HTERT RPE-1 (cell line): ENCODE measurements around the gene ATP6V1C2.
"Not testable (repeated sequence)": the region's sequence is repeated elsewhere in the genome, so short reads cannot be mapped to it uniquely, and the experiment has no call there.

Source experiments
- in situ Hi-C: fragments of 300-500 bp; cut with MboI; formaldehyde crosslinking; loops from 4 replicates; pipeline ENCODE4 v1.14.3; 2020; ENCODE audit warnings: low sequenced_read_pairs

Gene ATP6V1C2

DNA sequence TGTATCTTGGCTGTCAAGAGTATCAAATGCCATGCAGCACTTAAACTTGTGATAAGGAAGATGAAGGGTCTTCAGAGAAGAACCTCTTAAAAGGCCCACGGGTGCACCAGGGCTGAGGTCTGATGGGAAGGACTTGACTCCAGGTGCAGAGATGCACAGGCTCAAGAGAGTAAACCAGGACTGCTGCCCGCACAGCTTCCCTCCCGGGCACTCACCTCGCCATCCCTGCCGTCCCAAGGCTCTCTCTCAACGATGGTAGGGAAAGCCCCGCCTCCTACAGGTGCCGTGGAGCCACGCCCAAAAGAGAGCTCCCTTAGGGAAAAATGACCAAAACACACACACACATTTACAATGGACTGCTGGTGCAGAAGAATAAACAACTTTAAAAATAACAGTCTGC is 63.3 kb downstream of the ATP6V1C2 start:
- in situ Hi-C loops, result no loop called here

DNA sequence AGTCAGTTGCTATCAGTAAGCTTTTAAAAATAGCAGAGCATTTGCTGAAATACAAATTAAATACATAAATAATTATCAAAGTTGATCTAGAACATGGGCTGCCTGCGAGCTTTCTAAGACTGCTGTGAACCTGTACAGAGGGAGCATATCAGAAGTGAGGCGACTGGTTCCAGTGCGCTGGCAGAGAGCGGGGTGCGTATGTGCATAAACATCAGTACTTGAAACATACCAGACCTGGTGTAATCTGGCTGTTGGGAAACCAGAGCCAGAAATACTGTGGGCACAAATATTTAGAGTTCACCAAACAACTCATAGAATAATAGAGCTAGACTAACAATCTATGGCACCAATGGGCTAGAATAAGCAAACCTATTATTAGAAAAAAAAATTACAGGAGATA is 63.8 kb downstream of the ATP6V1C2 start:
- in situ Hi-C loops, result no loop called here

DNA sequence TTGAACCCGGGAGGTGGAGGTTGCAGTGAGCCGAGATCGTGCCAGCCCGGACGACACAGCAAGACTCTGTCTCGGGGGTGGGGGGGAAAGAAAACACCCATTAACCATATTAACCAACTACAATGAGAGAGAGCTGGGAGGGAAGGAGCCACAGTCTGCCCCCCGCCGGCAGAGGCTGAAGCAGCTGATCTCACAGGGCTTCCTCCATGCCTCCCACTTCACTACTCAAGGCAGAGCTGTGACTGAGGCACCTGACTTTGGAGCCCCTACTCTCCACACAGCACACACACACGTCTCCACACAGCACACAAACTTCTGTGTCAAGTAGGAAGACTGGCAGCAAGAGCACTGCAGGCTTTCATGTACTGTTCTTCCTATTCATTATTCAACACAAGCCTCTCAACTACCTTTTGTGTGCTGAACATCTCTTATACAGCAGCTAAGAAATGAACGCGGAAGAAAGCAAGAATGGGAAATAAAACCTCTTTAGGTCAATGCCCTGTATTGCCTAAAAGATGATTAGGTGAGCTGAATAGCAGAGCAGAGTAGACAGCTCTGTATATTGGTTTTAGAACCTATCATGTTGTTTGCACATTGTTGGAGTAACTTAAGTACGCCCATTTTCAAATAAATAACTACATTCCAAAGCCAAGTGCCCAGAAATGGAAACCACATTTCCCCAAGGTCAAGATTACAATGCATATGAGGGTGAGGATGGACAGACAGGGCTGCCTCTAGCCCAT is 65.0 kb downstream of the ATP6V1C2 start:
- in situ Hi-C loops, result no loop called here

DNA sequence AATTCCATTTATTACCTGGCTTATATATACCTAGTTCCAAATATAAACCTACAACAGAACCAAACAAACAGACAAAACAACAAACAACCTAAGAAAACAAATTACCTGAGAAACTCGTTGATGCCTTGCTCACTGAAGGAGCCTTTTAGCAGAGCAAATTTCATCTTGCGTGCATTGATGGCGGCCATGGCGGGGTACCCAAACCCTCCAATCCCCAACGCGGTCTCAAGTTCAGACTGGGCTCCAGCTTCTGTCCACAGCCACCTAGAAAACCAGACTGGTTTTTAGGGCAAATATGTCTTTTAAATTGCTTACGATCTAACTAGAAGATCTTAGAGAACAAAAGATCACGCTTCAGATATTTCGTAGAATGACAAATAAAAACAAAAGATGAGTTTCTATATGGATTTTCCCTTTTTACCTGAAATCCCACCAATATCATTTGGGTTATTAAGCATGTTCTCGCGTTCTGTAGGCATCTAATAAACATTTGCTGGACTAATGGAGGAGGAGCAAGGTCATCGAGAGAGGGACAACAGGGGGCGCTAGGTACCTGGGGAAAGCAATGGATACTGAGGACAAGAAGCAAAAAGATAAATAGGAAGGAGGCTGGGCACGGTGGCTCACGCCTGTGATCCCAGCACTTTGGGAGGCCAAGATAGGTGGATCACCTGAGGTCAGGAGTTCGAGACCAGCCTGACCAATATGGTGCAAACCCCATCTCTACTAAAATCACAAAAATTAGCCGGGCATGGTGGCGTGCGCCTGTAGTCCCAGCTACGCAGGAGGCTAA is 65.9 kb downstream of the ATP6V1C2 start:
- in situ Hi-C loops, result no loop called here

DNA sequence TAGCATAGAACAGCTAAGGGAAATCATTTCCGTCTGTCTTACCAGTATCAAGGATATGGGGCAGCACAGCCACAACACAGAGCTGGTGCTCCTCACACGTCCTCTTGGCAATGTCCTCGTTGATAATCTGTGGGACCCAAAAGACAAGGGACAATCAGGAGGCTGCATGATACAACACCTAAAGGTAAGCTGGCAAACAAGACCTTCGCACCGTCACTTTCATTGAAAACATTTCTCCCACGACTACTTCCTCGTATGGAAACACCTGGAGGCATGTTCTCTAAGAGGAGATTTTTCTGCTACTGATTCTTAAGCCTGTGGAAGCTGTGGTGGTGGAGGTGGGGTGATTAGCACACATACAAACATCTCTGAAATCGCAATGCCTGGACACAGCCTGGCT is 67.4 kb downstream of the ATP6V1C2 start:
- in situ Hi-C loops, result no loop called here

DNA sequence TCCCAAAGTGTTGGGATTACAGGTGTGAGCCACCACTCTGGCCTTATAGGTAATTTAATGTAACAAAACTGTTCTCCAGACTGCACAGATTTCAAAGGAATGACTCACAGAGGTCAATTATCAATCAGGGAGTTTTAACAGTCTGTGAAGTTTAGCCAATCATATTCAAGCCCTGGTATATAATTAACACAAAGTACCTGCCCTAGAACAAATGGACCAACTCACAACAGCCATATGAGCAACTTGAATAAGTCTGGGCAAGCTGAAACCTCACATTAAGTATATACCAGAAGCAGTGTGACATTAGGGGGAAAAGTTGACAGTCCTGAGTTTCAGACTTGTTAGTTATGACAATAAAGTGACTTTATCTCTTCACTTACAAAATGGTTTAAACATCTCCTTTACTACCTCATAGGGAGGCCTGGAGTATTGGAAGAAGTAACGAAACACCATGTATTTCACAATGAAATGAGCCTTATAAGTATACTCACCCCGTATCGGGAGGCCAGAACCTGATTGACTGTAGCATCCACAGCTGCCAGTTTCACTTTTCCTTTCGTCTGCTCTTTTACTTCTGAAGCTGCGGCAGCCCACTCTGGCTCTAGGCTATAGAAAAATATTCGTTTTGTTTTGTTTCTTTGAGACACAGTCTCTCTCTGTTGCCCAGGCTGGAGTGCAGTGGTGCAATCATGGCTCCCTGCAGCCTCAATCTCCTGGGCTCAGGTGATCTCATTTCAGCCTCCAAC is 69.0 kb downstream of the ATP6V1C2 start:
- in situ Hi-C loops, result no loop called here

DNA sequence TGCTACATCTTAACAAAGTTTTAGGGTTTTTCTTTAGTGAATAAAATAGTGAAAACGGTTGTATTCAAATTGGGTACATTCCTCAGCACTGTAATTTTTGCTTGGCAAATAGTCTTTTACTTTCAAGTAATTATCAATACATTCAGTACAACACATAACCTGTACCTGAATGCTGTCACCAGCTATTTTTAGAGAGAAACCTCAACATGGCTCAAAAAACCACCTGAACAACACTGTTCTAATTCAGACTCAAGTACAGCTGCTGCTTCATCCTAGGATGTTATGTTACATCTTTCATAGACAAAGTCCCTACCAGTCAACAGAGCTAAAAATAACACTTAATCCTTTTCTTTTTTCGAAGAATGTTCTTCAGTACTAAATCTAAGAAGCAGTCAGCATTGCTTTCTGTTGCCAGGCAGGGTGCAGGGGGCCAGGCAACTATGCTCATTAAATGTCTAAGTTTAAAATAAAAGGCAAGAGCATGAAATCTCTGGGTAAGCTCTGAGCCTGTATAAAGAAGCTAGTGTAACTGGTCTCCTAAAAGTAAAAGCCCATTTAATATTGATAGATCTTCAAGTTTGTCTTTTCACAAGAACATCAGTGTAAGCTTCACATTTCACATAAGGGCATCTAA is 70.7 kb downstream of the ATP6V1C2 start:
- in situ Hi-C loops, result no loop called here

DNA sequence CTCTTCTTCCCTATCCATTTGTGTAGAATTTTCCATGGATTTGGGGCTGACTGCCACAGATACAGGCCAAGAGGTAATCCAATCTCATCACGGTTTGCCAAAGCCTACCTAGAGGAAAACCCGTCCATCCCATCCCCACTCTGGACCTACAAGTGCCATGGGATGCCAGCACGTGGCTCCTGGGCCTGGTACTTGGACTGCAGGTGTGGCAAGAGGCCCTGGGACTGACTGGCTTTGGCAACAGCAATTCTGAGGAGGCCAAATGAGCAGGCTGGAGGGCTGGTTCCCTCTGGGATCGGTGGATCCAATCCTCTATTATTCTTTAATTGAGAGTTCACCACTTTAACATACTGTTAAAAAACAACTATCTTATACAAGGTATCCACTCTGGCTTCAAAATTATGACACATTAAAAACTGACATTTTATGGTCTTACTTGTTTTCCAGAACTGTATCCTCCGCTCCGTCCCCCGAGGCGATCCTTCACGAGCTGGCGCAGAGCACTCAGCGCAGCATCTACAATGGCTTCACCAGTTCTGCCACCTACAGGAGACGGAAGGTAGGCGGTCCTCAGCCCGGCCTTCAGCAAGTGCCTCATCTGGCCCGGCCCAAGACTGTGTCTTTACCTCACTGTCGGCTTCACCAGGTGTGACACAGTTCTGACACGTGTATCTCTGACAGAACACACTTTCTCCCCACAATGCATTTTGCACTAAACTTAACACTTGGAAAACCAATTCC is 71.4 kb downstream of the ATP6V1C2 start:
- in situ Hi-C loops, result no loop called here

DNA sequence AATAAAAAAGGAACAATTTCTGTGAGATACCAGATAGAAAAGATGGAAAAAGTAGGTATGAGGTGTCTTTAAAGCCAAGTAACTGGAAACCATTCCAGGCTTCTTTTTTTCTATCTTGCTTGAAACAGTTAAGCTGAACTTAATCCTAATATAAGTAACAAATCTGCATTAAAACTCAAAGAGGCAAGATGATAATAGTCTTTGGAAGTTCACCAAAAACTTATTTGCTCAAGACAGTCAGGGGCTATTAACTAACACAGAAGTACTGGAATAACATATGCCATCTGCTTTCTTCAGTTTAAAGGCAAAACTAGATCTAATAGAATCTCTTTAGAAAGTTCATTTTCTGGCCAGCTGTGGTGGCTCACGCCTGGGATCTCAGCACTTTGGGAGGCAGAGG is 72.4 kb downstream of the ATP6V1C2 start:
- in situ Hi-C loops, result no loop called here

DNA sequence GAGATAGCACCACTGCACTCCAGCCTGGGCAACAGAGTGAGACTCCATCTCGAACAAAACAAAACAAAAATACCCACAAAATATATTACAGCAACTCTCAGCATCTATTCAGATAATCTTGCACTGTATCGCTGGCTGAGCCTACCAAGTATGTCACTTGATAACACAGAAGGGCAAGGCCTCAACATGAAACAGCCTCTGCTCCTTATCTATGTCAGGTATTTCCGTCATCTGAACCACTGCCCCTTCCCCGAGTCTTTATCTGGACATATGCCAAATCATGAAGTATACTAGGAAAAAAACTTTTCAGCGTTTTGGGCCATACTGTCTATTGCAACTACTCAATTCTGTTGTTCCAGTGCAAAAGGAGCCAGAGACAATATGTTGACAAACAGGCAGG is 73.4 kb downstream of the ATP6V1C2 start:
- in situ Hi-C loops, result no loop called here

DNA sequence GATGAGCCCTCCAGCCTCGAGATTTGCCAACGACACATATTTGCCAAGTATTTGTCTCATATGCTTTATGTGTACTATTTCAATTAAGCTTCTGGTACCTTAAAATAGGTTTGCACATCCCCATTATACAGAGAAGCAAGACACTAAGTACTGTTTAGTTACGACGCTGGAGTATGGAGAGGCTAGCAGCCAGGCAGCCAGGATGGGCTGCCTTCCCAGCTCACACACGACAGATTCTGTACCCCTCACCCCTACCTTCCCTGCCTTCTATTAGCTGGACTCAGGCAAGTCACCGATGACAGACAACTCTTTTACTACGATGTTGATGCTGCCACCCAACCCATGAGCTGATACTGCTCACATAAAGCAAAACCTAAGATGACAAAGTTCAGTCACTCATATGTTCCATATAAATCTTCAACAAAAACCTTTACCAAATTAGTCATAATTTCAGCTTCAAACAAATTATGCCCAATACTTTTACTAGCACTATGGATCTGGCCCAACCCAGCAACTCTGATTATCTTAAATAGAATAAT is 74.1 kb downstream of the ATP6V1C2 start:
- in situ Hi-C loops, result no loop called here

DNA sequence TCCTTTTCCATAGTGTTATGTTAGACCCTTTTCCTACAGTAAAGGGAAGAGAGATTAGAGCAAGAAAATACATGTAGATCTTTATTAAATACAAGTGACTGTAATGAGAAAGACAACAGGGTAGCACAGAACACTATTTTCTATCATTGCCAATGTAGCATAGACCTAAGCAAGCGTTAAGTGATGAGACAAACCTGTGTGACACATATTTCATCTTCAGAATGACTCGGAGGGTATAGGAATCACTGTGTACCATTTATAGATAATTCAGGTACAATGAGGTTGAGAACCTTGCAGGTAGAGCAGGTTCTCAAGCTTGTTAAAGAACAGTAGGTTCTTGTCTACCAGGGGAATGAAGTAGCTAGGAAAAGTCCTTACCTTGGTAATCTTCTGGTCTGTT is 75.3 kb downstream of the ATP6V1C2 start:
- in situ Hi-C loops, result no loop called here

DNA sequence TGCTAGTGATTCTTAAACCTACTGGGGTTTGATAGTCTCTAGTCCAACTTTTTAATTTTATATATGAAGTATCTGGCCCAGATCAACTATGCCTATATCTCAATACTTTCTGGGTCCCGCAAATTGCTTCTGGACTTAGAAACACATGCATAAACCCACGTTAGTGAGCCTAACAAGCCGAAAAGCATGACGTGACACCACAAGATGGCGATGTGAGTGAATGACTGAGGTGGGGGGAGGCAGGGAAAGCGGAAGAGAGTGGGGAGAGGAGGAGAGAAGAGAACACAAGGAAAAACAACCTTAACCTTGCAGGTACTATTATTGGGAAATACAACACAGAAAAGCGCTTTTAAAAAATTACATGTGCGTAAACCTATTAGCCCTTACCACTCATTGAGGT is 77.4 kb downstream of the ATP6V1C2 start:
- in situ Hi-C loops, result no loop called here

DNA sequence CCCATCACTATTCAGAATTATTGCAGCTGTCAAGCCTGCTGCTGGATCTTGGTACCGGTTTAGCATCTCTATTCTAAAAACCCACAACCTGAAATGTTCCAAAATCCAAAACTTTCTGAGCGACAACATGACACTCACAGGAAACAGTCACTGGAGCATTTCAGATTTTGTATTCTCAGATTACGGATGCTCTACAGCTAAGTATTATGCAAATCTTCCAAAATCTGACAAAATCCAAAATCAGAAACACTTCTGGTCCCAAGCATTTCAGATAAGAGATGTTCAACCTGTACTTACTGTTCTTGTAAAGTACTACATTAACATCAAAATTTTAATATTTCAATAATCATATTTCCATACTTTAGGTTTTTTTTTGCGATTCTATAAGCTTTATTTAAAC is 78.7 kb downstream of the ATP6V1C2 start:
- in situ Hi-C loops, result no loop called here

DNA sequence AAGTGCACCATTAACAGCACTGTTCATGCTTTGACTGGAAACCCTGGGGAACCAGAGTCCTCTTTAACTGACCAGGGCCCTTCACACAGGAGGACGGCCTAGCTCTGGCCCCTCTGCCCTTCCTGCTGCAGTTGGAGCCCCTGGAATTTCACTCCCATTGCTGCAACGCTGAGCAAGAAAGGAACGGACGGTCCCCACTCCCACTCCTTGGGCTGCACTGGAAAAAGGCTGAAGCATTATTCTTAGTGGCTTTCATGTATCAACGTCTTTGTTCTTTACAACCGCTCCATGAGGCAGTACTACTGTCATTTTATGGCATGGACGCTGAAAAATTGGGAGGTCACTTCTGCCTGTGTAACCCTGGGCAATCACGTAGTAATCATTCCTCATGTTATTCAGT is 81.2 kb downstream of the ATP6V1C2 start:
- in situ Hi-C loops, result no loop called here

DNA sequence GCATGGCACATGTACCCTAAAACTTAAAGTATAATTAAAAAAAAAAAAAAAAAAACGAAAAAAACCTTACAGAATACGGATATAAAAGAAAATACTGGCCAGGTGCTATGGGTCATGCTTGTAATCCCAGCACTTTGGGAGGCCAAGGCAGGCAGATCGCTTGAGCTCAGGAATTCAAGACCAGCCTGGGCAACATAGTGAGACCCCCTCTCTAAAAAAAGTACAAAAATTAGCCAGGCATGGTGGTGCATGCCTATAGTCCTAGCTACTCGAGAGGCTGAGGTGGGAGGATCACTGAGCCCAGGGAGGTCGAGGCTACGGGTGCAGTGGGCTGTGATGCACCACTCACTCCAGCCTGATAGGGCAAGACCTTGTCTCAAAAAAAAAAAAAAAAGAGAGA is 84.6 kb downstream of the ATP6V1C2 start:
- in situ Hi-C loops, result not testable (repeated sequence)

DNA sequence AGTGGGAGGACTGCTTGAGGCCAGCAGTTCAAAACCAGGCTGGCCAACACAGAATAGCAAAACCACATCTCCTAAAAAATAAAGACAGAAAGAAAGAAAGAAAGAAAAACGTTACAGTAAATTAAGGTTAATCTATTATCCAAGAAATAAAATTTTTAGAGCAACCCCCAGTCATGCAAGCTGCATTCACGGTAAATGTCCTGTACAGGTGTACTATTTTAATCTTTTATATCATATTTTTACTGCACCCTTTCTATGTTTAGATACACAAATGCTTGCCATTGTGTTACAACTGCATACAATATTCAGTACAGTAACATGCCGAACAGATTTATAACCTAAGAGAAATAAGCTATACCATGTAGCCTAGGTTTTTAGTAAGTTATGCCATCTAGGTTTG is 85.1 kb downstream of the ATP6V1C2 start:
- in situ Hi-C loops, result no loop called here

DNA sequence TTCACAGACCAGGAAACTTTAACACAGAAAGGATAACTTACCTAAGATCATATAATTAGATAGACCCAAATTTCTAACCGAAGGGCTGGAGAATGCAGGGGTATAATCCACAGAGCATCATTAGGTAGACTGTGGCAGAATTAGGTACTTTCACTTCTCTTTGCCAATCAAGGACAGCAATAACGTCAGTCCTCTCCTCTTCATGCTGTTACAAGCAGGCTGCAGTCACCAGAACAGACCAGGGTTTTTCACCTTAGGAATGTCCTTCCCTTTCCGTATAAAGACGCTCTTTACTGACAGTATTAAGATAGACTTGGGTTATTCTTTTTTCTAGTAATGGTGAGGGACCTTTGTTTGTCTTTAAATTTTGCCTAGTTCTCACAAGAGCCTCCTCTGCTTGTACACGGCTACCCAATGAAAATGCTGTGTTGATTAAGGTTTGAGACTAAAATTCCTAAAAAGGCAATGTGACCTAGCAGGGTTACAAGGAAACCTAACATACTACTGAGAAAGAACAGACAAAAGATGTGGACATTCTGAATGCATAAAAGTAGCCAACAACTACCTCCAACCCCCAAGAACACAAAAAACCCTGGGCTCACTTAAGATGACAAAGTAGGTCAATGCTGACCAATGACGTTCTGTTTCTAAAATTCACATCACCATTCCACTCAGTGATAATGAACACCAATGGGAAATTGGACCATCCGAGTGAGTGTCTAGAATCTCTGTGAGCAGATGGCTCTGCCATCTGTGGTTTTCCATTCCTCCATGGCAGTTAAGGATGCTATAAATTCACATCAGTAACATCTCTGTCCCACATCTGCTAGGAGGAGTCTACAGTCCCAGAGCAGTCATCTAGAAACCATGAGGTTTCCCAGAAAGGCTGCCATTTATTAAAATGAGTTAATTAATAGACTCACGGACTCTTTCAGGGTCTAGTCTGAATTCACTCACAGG is 89.1 kb downstream of the ATP6V1C2 start:
- in situ Hi-C loops, result no loop called here

DNA sequence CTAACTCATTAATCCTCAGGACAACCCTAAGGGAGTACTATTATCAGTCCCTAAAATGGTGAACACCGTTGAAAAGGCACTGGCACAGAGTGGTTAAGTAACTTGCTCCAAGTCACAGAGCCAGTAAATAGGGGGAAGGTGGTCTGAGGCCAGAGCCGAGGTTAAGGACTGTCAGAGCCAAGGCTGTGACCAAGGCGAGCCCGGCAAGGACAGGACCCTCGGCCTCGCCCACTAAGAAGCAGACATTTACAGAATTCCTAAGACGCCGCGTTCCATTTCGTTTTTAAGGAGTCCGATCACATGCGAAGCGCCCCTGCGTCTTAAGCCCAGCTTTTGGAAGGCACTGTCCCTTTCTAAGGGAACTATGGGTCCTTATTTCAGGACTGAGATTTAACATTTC is 90.1 kb downstream of the ATP6V1C2 start:
- in situ Hi-C loops, result no loop called here
